Measurements from ENCODE around the gene ATAD3B.
"Not testable (repeated sequence)": the region's sequence is repeated elsewhere in the genome, so short reads cannot be mapped to it uniquely, and the experiment has no call there.

DNA sequence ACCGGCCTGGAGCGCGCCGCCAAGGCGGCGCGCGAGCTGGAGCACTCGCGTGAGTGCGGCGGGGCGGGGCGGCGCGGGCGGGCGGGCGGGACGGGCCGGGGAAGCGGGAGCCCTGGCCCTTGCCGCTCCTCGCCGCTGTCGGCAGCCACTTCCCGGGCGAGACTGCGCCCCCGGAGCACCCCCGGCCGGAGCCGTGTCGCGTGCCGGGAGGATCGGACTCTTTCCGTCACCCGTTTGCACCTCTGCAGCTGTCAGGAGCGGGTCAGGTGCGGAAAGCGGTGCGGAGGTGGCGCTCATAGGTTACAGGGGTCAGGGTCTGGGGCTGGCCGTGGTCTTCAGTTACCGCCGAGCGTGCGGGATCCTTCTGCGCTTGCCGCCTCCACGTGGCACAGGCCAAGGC is 40.9 kb downstream of the ATAD3B start:
- TF ChIP-seq, protein P1, sequence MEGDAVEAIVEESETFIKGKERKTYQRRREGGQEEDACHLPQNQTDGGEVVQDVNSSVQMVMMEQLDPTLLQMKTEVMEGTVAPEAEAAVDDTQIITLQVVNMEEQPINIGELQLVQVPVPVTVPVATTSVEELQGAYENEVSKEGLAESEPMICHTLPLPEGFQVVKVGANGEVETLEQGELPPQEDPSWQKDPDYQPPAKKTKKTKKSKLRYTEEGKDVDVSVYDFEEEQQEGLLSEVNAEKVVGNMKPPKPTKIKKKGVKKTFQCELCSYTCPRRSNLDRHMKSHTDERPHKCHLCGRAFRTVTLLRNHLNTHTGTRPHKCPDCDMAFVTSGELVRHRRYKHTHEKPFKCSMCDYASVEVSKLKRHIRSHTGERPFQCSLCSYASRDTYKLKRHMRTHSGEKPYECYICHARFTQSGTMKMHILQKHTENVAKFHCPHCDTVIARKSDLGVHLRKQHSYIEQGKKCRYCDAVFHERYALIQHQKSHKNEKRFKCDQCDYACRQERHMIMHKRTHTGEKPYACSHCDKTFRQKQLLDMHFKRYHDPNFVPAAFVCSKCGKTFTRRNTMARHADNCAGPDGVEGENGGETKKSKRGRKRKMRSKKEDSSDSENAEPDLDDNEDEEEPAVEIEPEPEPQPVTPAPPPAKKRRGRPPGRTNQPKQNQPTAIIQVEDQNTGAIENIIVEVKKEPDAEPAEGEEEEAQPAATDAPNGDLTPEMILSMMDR (IDR thresholded peaks at IDR 0.05) = not testable (repeated sequence)
- TF ChIP-seq POLR2AphosphoS5, POLR2A, EP300 (IDR thresholded peaks at IDR 0.05): not testable (repeated sequence)
